CD4-positive, alpha-beta T cell treated with Interleukin-17A for 1 hour (primary cell): ENCODE measurements around the gene ATF6.
"Not testable (repeated sequence)": the region's sequence is repeated elsewhere in the genome, so short reads cannot be mapped to it uniquely, and the experiment has no call there.

Experiments
- DNase-seq: peaks from one replicate; pipeline ENCODE4 v3.0.0-alpha.2; 2020

Gene ATF6, protein sequence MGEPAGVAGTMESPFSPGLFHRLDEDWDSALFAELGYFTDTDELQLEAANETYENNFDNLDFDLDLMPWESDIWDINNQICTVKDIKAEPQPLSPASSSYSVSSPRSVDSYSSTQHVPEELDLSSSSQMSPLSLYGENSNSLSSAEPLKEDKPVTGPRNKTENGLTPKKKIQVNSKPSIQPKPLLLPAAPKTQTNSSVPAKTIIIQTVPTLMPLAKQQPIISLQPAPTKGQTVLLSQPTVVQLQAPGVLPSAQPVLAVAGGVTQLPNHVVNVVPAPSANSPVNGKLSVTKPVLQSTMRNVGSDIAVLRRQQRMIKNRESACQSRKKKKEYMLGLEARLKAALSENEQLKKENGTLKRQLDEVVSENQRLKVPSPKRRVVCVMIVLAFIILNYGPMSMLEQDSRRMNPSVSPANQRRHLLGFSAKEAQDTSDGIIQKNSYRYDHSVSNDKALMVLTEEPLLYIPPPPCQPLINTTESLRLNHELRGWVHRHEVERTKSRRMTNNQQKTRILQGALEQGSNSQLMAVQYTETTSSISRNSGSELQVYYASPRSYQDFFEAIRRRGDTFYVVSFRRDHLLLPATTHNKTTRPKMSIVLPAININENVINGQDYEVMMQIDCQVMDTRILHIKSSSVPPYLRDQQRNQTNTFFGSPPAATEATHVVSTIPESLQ

GRCh38 chr1:161766102-161766981 is at the start of gene ATF6:
ATF6 (plus strand) TSS chr1:161766320; CDS start chr1:161766361, 41 bp downstream.
- peak; percentile 91 for DNase-seq

DNA sequence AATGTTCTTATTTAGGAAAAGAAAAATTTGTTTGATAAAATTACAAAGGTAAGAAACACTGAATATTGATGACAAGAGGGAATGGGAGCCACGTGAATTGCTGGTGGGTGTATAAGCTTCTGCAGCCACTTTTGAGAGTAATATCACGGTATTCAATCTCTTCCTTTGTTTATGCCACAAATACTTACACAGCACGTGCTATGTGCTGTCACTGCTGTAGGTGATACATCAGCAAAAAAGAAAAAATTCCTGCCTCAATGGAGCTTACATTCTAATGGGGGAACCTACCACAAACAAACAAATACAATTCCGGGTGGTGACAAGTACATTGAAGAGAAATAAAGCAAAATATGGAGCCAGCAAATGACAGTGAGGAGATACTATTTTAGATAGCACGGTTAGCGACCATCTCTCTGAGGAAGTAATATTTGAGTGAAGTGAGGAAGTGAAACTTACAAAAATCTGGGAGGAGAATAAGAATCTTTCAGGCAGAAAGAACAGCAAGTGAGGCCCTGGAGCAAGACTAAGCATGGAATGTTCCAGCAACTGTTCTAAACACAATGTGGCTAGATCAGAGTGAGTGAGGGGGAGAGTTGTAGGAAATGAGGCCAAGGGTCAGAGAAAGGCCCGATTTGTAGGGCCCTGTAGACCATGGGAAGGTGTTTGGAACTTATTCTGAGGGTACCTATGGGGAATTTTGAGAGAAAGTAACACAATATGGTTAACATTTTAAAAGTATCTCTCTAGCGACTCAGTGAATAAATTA is 47.4 kb upstream of the ATF6 start:
- DNase-seq = no peak

DNA sequence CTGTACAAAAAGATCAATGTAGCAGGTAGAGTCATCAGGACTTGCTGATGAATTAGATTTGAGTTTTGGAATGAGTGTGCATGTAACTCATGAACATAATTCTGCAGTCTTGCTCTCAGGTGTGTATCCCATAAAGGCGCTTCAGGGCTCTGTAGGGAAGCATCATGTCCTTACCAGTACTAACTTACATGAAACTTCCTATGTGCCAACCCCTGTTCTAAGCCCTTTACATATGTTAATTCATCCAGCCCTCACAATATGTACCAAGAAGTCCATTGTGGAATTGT is 46.9 kb upstream of the ATF6 start:
- no peak for DNase-seq

- DNase-seq = no peak
Measured at GRCh38 chr1:161720422-161720821, 45.7 kb upstream of the ATF6 start.

DNA sequence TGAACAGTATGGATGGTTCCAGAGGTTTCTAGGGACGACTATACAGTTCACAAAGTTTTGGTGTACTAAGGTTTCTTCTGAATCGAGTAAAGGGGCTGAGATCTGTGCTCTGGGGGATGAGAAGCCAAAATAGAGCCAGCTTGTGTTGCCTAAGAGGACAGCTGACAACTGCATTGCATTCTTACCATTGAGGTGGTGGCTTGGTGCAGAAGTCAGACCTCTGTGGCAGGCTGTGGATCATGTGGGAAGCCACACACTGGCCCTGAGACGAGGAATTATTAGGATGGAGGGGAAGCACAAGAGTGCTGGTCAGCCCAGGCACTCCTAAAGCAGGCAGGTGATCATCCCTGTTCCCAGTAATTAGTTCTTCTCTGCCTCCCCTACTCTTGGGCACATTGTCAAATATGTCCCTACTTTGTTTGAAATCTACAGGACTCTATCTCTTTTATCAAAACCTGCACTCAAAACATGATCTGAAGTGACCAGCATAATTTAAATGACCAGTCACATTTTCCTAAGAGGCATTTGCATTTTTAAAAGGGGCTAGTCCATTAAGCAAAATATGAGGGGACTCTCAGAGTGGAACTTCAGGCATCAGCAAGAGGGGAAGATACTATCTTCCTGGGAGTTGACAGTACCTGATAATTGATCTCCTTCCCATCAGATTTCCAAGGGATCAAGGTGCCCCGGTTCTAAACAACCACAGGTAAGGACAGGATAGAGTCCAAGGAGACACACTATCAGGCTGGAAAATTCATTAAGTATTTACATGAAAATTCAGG is 45.0 kb upstream of the ATF6 start, which contains the start of gene FCRLB:
TSS of gene FCRLB (plus strand) at position 589 of the 782 bp plus-strand sequence. CDS start 1,129 bp downstream, outside the sequence.
- DNase-seq = no peak

DNA sequence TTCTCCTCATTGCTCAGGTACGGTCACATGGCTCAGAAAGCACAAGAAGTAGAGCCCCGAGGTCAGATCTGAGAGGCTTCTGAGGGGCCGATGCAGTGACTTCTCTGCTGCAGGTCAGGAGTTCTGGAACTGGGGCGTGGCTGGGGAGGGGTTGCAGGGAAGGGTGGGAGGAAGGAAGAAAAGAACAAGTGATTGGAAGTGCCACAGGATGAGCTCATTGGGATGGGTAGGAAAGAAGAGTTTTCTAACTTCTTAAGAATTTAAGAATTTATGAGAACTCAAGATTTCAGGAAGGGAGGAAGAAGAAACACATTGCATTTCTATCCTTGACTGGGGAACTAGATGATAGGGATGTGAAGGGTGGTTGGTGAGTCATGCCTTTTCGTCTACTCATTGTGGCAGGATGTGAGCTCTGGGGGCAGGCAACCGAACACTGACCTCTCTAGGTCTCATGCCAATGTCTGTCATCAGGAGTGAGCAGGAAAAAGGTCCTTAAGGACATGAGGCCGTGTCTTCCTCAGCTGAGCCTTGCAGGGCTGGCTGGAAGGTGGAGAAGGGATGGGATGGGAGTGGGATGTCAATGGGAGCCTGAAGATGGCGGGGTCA is 44.3 kb upstream of the ATF6 start:
- DNase-seq = no peak

DNA sequence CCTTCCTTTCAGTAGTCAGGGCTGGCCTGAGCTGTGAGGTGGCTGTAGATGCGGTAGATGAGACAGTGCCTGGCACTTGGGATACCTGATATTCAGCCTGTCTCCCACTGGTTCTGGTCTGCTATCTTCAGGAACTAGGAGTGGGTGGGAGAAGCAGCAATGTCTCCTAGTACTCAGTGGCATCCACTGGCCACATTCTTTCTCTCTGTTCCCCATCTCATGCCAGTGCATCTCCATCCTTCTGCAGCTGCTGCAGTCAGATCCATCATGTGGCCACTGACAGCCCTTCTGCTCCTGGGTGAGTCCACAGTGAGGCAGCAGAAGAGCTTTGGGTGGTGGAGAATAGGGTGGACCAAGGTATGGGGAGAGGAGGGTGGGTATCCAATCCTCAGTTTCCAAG is 43.7 kb upstream of the ATF6 start:
- DNase-seq = no peak

GRCh38 chr1:161723459-161724141 is 42.5 kb upstream of the ATF6 start:
- DNase-seq = no peak

GRCh38 chr1:161725258-161725907 is 40.7 kb upstream of the ATF6 start:
- DNase-seq = not testable (repeated sequence)

DNA sequence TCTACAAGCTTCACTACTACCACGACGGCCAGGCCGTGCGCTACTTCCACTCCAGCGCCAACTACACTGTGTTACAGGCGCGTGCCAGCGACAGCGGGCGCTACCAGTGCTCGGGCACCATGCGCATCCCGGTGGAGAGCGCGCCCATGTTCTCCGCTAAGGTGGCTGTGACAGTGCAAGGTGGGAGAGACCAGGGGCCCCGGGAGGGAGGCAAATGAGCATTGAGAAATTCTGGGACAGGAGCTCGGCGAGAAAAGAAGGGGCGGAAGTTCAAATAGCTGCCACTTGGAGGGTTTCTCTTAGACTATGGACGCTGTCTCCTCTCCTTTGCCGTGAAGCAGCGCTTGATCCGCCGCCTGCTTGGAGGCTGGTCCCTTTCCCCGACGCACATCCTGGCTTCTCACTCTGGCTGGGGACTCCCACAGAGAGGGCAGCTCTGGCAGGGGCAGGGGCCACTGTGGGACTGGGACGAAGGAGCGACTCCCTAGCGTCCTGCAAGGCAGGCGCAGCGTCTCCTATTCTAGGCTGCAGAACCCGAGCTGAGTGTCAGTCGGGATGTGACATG is 40.1 kb upstream of the ATF6 start:
- peak; percentile 36 for DNase-seq

- peak; percentile 78 for DNase-seq
Measured at GRCh38 chr1:161726473-161727255, 39.5 kb upstream of the ATF6 start.

GRCh38 chr1:161727256-161727924 is 38.7 kb upstream of the ATF6 start:
- DNase-seq = peak; percentile 67

- no peak for DNase-seq
Measured at GRCh38 chr1:161728376-161729226, 37.5 kb upstream of the ATF6 start.

DNA sequence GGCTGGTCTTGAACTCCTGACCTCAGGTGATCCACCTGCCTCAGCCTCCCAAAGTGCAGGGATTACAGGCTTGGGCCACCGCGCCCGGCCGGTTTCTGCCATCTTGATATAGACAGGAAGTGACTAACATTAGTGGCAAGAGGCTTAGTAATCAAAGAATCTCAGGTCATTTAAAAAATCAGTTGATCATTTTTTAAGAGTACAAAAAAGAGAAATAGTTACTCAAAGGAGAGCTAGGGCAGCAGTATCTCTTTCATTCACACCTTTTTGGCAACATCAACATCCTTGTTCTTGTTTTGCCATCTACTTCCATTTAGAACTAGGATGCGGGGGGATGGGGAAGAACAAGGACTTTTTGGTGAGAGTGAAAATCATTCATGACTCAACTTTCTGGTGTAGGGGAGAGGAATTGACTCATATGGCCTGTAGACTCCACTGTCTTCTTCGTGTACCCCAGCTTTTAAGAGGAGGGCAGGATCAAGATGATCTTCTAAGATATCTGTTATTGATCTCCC is 36.0 kb upstream of the ATF6 start:
- DNase-seq = peak; percentile 29

GRCh38 chr1:161731241-161731640 is 34.9 kb upstream of the ATF6 start:
- no peak for DNase-seq

GRCh38 chr1:161731981-161732718 is 34.0 kb upstream of the ATF6 start:
- DNase-seq = no peak
